Liver (tissue), 9 donors: Measurements from ENCODE around the gene GLI3. TPM values are rescaled to one million over a fixed set of nuclear protein-coding genes. Genes with fewer than 3 reads are reported as not detected.

Experiments
- DNase-seq: peaks from one replicate; pipeline ENCODE4 v3.0.0-alpha.2; 2017; ENCODE audit warnings: low spot score
- H3K27ac ChIP-seq, 2 donors: one replicate each; pipeline ENCODE4 v1.7.0; 2013; ENCODE audit warnings: inconsistent platforms in 2 of 2, low read length in 2 of 2, control low read depth in 1 of 2, low read depth in 1 of 2, mild to moderate bottlenecking in 1 of 2
- H3K27me3 ChIP-seq, 4 donors: one replicate each; pipeline versions ENCODE4 v1.6.1 to v1.7.0; 2013; ENCODE audit warnings: low read length in 3 of 4, inconsistent platforms in 1 of 4, mild to moderate bottlenecking in 1 of 4, moderate library complexity in 1 of 4; ENCODE audit not compliant: control insufficient read depth in 4 of 4, insufficient read depth in 4 of 4
- H3K36me3 ChIP-seq, 4 donors: one replicate each; pipeline versions ENCODE4 v1.6.1 to v1.7.0; 2013; ENCODE audit warnings: low read length in 3 of 4, mild to moderate bottlenecking in 3 of 4, low read depth in 1 of 4, moderate library complexity in 1 of 4; ENCODE audit not compliant: control insufficient read depth in 4 of 4, insufficient read depth in 3 of 4
- H3K4me1 ChIP-seq, 4 donors: one replicate each; pipeline versions ENCODE4 v1.6.1 to v1.7.0; 2013; ENCODE audit warnings: low read length in 3 of 4, mild to moderate bottlenecking in 3 of 4, moderate library complexity in 1 of 4; ENCODE audit not compliant: control insufficient read depth in 4 of 4, insufficient read depth in 4 of 4
- H3K4me3 ChIP-seq, 3 donors: one replicate each; pipeline versions ENCODE4 v1.6.1 to v1.7.0; 2013; ENCODE audit warnings: low read length in 3 of 3, control low read depth in 1 of 3, low read depth in 1 of 3, mild to moderate bottlenecking in 1 of 3
- H3K9ac ChIP-seq, 2 donors: one replicate each; pipeline ENCODE4 v1.7.0; 2013; ENCODE audit warnings: low read length in 2 of 2, mild to moderate bottlenecking in 2 of 2, moderate library complexity in 2 of 2, control low read depth in 1 of 2, low read depth in 1 of 2
- H3K9me3 ChIP-seq, 4 donors: one replicate each; pipeline versions ENCODE4 v1.6.1 to v1.7.0; 2013; ENCODE audit warnings: low read length in 3 of 4; ENCODE audit not compliant: control insufficient read depth in 4 of 4
- CTCF ChIP-seq: fragments of 150-350 bp; IDR thresholded peaks from 2 replicates; pipeline ENCODE4 v1.5.1; 2017; ENCODE audit warnings: improper control_type of control experiment, low read depth, low read length; ENCODE audit not compliant: missing input control
- GABPA ChIP-seq, 2 donors: IDR thresholded peaks in 1 of 2; conservative IDR thresholded peaks in 1 of 2; 2 replicates each; pipeline ENCODE4 v1.6.1; 2016; ENCODE audit warnings: antibody characterized with exemption in 2 of 2, mild to moderate bottlenecking in 1 of 2, moderate library complexity in 1 of 2
- MAX ChIP-seq: IDR thresholded peaks from 2 replicates; pipeline ENCODE4 v1.6.1; 2016; ENCODE audit warnings: antibody characterized with exemption
- NR2F2 ChIP-seq: IDR thresholded peaks from 2 replicates; pipeline ENCODE4 v1.6.1; 2016; ENCODE audit warnings: antibody characterized with exemption
- RAD21 ChIP-seq, 2 donors: IDR thresholded peaks; 2 replicates each; pipeline ENCODE4 v1.6.1; 2016; ENCODE audit warnings: antibody characterized with exemption in 2 of 2, mild to moderate bottlenecking in 2 of 2
- REST ChIP-seq: IDR thresholded peaks from 2 replicates; pipeline ENCODE4 v1.6.1; 2016; ENCODE audit warnings: antibody characterized with exemption, mild to moderate bottlenecking
- RXRA ChIP-seq, 2 donors: IDR thresholded peaks; 2 replicates each; pipeline ENCODE4 v1.6.1; 2017 to 2018; ENCODE audit warnings: antibody characterized with exemption in 2 of 2, mild to moderate bottlenecking in 1 of 2
- SP1 ChIP-seq: IDR thresholded peaks from 2 replicates; pipeline ENCODE4 v1.6.1; 2018; ENCODE audit warnings: antibody characterized with exemption, mild to moderate bottlenecking
- TAF1 ChIP-seq: conservative IDR thresholded peaks from 2 replicates; pipeline ENCODE4 v1.6.1; 2016; ENCODE audit warnings: antibody characterized with exemption, mild to moderate bottlenecking
- YY1 ChIP-seq: IDR thresholded peaks from 2 replicates; pipeline ENCODE4 v1.6.1; 2016; ENCODE audit warnings: antibody characterized with exemption, mild to moderate bottlenecking
- WGBS: extraction: QIAGEN DNeasy Blood & Tissue Kit; methylation state at CpG from one replicate; pipeline ENCODE4 v1.1.7; 2013; 5-methylcytosine and 5-hydroxymethylcytosine counted together
- polyA plus RNA-seq, 2 donors: library from polyadenylated mRNA; stranded (reverse) in 1 of 2; unstranded in 1 of 2; fragments of 200-250 nt in 1 of 2; fragments of >200 nt in 1 of 2; fragmentation: Nextera tagmentation in 1 of 2; extraction: Ambion mirVana in 1 of 2; gene quantifications; one replicate each; pipeline versions ENCODE4 v1.2.1 to v1.2.3, GENCODE V29; 2013 to 2015
- total RNA-seq, 2 donors: library from RNA; depleted of rRNA; stranded (reverse); fragments of >200 nt; gene quantifications; one replicate each; pipeline ENCODE4 v1.2.3, GENCODE V29; 2014
- TF ChIP-seq, protein P1 (sequence below): IDR thresholded peaks from 2 replicates; pipeline ENCODE4 v1.6.1; 2016; ENCODE audit warnings: antibody characterized with exemption
- TF ChIP-seq, protein P2 (sequence below): IDR thresholded peaks from 2 replicates; pipeline ENCODE4 v1.6.1; 2016; ENCODE audit warnings: antibody characterized with exemption
- donor health status: healthy.
- donor health status: healthy.
- donor health status: healthy.
- donor health status: healthy.
- donor health status: healthy.

GLI3 gene
- total and polyA plus RNA-seq, 4 donors = 0.09 to 0.42 (median 0.26) TPM

DNA sequence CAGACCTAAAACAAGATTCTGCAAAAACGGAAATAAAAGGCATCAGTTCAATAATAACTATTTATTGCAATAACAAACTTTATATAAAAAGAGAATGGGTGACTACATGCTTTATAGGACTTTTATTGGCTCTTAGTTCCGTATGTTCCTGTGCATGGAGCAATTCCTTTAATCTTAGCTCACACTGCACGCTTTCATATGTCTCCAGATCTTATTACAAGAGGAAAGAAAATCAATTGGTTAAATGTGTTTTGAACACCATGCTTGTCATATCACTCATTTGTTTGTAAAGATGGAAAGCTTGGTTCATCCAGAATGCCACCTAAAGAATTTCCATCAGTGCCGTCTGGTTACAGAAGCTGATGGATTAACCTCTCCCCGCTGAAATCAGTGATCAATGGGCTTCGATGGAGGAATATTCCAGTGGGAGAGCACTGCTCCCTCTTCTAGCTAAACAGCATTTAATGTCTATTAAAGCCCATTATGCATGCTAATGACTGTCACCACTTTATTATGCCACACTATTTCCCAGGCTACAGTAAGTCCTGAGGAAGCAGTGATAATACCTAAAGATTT, 210.3 kb downstream of the GLI3 start:
- Histone ChIP-seq H3K4me1 (no peaks in the 10 kb centered on the region), H3K27me3 (no peaks in the 10 kb centered on the region), H3K27ac (no peak overlapping the region), H3K36me3 (no peaks in the 10 kb centered on the region), H3K9ac (no peak overlapping the region), H3K4me3 (no peak overlapping the region), H3K9me3 (no peaks in the 10 kb centered on the region)
- WGBS = 82% methylated on average over 6 of the region's 6 CpGs
- TF ChIP-seq NR2F2 (no peak), MAX (no peak), GABPA (IDR thresholded peaks at IDR 0.05 in 1 of 2, conservative IDR thresholded peaks at IDR 0.05 in 1 of 2) (no peak), RXRA (IDR thresholded peaks at IDR 0.05) (no peak), RAD21 (IDR thresholded peaks at IDR 0.05) (no peak), REST (no peak)
- TF ChIP-seq, protein P1, sequence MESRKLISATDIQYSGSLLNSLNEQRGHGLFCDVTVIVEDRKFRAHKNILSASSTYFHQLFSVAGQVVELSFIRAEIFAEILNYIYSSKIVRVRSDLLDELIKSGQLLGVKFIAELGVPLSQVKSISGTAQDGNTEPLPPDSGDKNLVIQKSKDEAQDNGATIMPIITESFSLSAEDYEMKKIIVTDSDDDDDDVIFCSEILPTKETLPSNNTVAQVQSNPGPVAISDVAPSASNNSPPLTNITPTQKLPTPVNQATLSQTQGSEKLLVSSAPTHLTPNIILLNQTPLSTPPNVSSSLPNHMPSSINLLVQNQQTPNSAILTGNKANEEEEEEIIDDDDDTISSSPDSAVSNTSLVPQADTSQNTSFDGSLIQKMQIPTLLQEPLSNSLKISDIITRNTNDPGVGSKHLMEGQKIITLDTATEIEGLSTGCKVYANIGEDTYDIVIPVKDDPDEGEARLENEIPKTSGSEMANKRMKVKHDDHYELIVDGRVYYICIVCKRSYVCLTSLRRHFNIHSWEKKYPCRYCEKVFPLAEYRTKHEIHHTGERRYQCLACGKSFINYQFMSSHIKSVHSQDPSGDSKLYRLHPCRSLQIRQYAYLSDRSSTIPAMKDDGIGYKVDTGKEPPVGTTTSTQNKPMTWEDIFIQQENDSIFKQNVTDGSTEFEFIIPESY = no peak
- DNase-seq = no peak

DNA sequence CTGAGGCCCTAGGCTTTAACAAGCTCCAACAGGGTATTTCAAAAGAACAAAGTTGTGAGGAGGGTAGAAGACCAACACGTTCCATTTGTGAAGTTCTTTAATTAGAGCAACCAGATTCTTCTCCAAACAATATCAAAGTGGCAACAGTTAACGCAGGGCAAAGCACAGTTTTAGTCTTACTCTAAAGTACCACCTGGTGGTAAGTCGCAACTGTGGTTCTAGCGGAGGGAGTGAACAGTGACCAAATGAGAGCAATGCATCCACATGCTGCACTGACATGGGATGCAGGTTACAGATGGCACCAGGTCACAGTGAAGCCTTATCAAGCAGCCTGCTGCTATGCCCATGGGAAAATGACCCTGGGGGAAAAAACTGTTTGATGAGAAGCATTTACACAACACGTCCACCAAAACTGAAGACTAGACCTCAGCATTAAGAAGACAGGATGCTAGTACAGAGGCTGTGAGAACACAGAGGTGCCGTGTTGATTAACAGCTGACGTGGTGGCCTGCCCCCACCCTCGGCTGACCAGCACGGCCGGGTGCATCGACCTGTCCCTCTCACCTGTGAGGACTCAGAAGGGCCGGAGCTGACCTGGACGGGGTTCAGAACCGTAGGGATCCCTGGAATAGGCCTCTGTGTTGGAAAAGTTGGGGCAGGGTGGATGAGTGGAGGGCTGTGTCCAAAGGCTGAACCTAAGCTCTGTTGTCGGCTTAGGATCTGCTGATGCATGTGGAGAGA, 211.2 kb downstream of the GLI3 start:
- Histone ChIP-seq H3K27ac (no peak overlapping the region), H3K36me3 (no peaks in the 10 kb centered on the region), H3K4me3 (no peak overlapping the region), H3K27me3 (no peaks in the 10 kb centered on the region), H3K9ac (no peak overlapping the region), H3K9me3 (no peaks in the 10 kb centered on the region), H3K4me1 (no peaks in the 10 kb centered on the region)
- no peak for DNase-seq
- TF ChIP-seq TAF1 = no peak
- TF ChIP-seq CTCF = no peak
- TF ChIP-seq, protein P1 = no peak
- TF ChIP-seq SP1 = no peak
- no peak for TF ChIP-seq REST
- TF ChIP-seq MAX = no peak
- TF ChIP-seq YY1 = no peak
- no peak for TF ChIP-seq GABPA (IDR thresholded peaks at IDR 0.05 in 1 of 2, conservative IDR thresholded peaks at IDR 0.05 in 1 of 2)
- TF ChIP-seq, protein P2, sequence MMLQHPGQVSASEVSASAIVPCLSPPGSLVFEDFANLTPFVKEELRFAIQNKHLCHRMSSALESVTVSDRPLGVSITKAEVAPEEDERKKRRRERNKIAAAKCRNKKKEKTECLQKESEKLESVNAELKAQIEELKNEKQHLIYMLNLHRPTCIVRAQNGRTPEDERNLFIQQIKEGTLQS = no peak
- WGBS = 78% methylated on average over 15 of the region's 15 CpGs
